AG09319 (cell line): ENCODE data around the gene POP4.

Source experiments
- DNase-seq: peaks from one replicate; pipeline ENCODE4 v3.0.0-alpha.2; 2010; ENCODE audit warnings: low read depth; ENCODE audit errors: extremely low read depth
- CTCF ChIP-seq: IDR thresholded peaks from 2 replicates; pipeline ENCODE4 v1.5.1; 2011; ENCODE audit warnings: low read depth, mild to moderate bottlenecking, inconsistent platforms, low read length, moderate library complexity

The POP4 gene

DNA sequence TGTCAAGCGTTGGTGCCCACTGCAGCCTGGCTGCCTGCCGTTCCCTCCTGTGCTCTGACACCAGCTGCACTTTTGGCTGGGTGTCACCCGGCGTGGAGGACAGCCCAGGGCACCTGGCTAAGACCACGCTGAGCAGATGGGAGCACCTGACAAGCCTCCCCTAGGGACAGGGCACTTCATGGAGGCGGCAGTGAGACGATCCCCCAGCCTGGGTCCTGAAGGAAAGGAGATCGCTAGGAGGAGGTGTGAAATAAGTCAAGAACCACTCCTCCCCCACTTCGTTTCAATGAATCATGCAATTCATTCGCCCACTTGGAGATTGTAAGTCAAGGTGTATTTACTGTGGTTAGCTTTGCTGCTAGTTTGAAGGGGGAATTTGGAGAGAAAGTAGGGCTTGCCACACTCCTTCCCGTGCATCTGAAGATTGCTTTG, 41.5 kb upstream of the POP4 start:
- TF ChIP-seq CTCF, result no peak
- no peak for DNase-seq

GRCh38 chr19:29565171-29565570, 40.9 kb upstream of the POP4 start:
- no peak for DNase-seq
- no peak for TF ChIP-seq CTCF

- TF ChIP-seq CTCF, result no peak
- DNase-seq, result no peak
Observed at GRCh38 chr19:29566496-29567054, 39.5 kb upstream of the POP4 start.

- no peak for TF ChIP-seq CTCF
- no peak for DNase-seq
Observed at GRCh38 chr19:29567366-29567915, 38.6 kb upstream of the POP4 start.

DNA sequence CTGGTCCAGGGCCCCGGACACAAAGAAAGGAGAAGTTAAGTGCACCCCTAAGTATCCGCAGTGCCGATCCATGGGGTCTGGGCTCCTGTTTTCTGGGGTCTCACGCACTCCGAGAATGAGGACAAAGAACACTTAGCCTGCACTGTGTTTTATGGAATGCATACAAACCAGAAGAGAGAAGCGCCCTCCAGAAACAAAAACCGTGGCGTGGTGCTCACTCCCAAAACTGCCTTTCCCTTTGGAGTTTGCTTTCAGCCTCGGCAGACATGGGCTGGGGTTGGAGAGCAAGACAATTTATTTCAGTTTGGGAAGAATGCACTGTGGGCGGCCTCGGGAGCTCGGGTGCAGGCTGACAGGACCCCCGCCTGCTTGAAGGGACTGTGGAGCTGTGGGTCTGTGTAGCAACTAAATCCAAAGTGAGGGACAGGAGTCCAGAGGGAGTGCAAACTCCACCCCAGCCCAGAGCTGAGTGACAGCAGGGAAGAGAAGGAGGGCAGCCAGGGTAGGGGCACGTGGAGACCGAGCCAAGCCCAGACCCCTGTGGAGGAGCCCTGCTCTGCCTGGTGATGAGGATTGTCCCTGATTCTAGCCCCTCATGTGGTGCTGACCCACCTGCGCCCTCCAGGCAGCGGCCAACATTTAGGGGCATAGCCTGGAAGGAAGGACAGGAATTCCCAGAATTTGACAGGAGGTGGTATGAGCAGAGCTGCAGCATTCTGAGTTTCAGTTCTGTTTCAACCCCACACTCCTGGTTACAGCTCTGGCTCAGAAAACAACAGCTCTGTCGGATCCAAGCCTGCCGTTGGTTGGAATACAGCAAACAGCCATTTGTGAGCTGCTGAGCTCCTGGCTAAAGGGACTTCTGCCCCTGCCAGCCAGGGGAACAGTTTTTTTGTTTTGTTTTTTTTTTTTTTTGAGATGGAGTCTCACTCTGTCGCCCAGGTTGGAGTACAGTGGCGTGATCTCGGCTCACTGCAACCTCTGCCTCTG, 37.8 kb upstream of the POP4 start:
- TF ChIP-seq CTCF, result no peak

GRCh38 chr19:29569038-29569911, 36.8 kb upstream of the POP4 start:
- no peak for TF ChIP-seq CTCF
- DNase-seq, result no peak

More for the DNA sequence above, 37.8 kb upstream of the POP4 start:
- DNase-seq, result no peak
